HepG2 (cell line): ENCODE measurements around the gene ZNF865. TPM values are rescaled to one million over a fixed set of nuclear protein-coding genes. Genes with fewer than 3 reads are reported as not detected.

Source experiments
- AFF4 ChIP-seq: sonication (generic); formaldehyde crosslinking; IDR thresholded peaks from 2 replicates; pipeline ENCODE4 v1.4.0; 2020; ENCODE audit warnings: missing genetic modification reagents
- ATAD3A ChIP-seq: sonication (generic); formaldehyde crosslinking; IDR thresholded peaks from 2 replicates; pipeline ENCODE4 v1.4.0; 2020; ENCODE audit warnings: missing genetic modification reagents
- GZF1 ChIP-seq: sonication (generic); formaldehyde crosslinking; IDR thresholded peaks from 2 replicates; pipeline ENCODE4 v1.5.1; 2020; ENCODE audit warnings: mild to moderate bottlenecking, missing genetic modification reagents
- HOXA9 ChIP-seq: sonication (generic); formaldehyde crosslinking; IDR thresholded peaks from 2 replicates; pipeline ENCODE4 v1.8.1; 2022; ENCODE audit warnings: missing genetic modification reagents, mild to moderate bottlenecking, moderate library complexity, borderline replicate concordance
- IRF2 ChIP-seq: IDR thresholded peaks from 2 replicates; pipeline ENCODE4 v1.6.1; 2018; ENCODE audit warnings: missing genetic modification reagents, missing compliant biosample characterization
- MED1 ChIP-seq: sonication (generic); formaldehyde crosslinking; IDR thresholded peaks from 2 replicates; pipeline ENCODE4 v1.4.0; 2020; ENCODE audit warnings: missing genetic modification reagents
- MEIS2 ChIP-seq: sonication (generic); formaldehyde crosslinking; IDR thresholded peaks from 2 replicates; pipeline ENCODE4 v1.9.0; 2021; ENCODE audit warnings: mild to moderate bottlenecking, missing genetic modification reagents
- NFYC ChIP-seq: IDR thresholded peaks from 2 replicates; pipeline ENCODE4 v1.6.1; 2016; ENCODE audit warnings: missing genetic modification reagents, missing compliant biosample characterization
- NKX3-1 ChIP-seq: sonication (generic); formaldehyde crosslinking; IDR thresholded peaks from 2 replicates; pipeline ENCODE4 v1.5.0; 2020; ENCODE audit warnings: missing genetic modification reagents
- SOX13 ChIP-seq, 3 experiments: fragments of 450-650 bp in 1 of 3; sonication (generic) in 1 of 3; formaldehyde crosslinking in 1 of 3; IDR thresholded peaks in 2 of 3; conservative IDR thresholded peaks in 1 of 3; 2 replicates each; pipeline versions ENCODE4 v1.5.0 to v1.6.1; 2016 to 2020; ENCODE audit warnings: antibody characterized with exemption in 1 of 3, mild to moderate bottlenecking in 1 of 3, missing compliant biosample characterization in 1 of 3, missing genetic modification reagents in 1 of 3, moderate library complexity in 1 of 3
- SPEN ChIP-seq: sonication (generic); formaldehyde crosslinking; IDR thresholded peaks from 2 replicates; pipeline ENCODE4 v1.5.1; 2020; ENCODE audit warnings: low read depth, mild to moderate bottlenecking, missing genetic modification reagents
- STAT5B ChIP-seq: sonication (generic); formaldehyde crosslinking; IDR thresholded peaks from 2 replicates; pipeline ENCODE4 v1.4.0; 2020; ENCODE audit warnings: missing genetic modification reagents
- TAF1 ChIP-seq: sonication (generic); formaldehyde crosslinking; IDR thresholded peaks from 2 replicates; pipeline ENCODE4 v1.4.0; 2020; ENCODE audit warnings: missing genetic modification reagents
- TRIM24 ChIP-seq: sonication (generic); formaldehyde crosslinking; IDR thresholded peaks from 2 replicates; pipeline ENCODE4 v1.8.0; 2022; ENCODE audit warnings: mild to moderate bottlenecking, missing genetic modification reagents
- ZBTB44 ChIP-seq: sonication (generic); formaldehyde crosslinking; IDR thresholded peaks from 2 replicates; pipeline ENCODE4 v1.4.0; 2020; ENCODE audit warnings: missing genetic modification reagents
- ZNF546 ChIP-seq: sonication (generic); formaldehyde crosslinking; conservative IDR thresholded peaks from 2 replicates; pipeline ENCODE4 v1.8.1; 2023; ENCODE audit warnings: mild to moderate bottlenecking, missing genetic modification reagents
- ZNF589 ChIP-seq: sonication (generic); formaldehyde crosslinking; conservative IDR thresholded peaks from 2 replicates; pipeline ENCODE4 v1.8.0; 2022; ENCODE audit warnings: mild to moderate bottlenecking, moderate library complexity, missing genetic modification reagents
- ZNF597 ChIP-seq: sonication (generic); formaldehyde crosslinking; IDR thresholded peaks from 2 replicates; pipeline ENCODE4 v1.5.0; 2020; ENCODE audit warnings: missing genetic modification reagents
- ZNF781 ChIP-seq: sonication (generic); formaldehyde crosslinking; IDR thresholded peaks from 2 replicates; pipeline ENCODE4 v1.5.1; 2020; ENCODE audit warnings: borderline replicate concordance, mild to moderate bottlenecking, missing genetic modification reagents; ENCODE audit errors: not compliant biosample characterization
- ZNF879 ChIP-seq: sonication (generic); formaldehyde crosslinking; IDR thresholded peaks from 2 replicates; pipeline ENCODE4 v1.8.1; 2023; ENCODE audit warnings: missing genetic modification reagents
- polyA plus RNA-seq, 8 experiments: library from polyadenylated mRNA; depleted of rRNA in 3 of 8; stranded (reverse) in 7 of 8; unstranded in 1 of 8; fragments of >200 nt; fragmentation: Illumina TruSeq in 4 of 8; extraction: Trizol in 4 of 8; gene quantifications; 2 replicates each; pipeline versions ENCODE4 v1.2.1 to v1.2.3, GENCODE V29; 2011 to 2016; ENCODE audit warnings: low read depth in 4 of 8, missing spikeins in 1 of 8, mixed read lengths in 1 of 8; ENCODE audit not compliant: insufficient read depth in 1 of 8
- total RNA-seq, 5 experiments: library from RNA; depleted of rRNA; stranded (reverse); fragments of >200 nt; fragmentation: Illumina TruSeq; extraction: Trizol; gene quantifications; 2 replicates each; pipeline ENCODE4 v1.2.3, GENCODE V29; 2016; ENCODE audit warnings: low read depth in 1 of 5
- TF ChIP-seq, protein P1 (sequence below): sonication (generic); formaldehyde crosslinking; conservative IDR thresholded peaks from 2 replicates; pipeline ENCODE4 v1.8.0; 2022; ENCODE audit warnings: missing genetic modification reagents

Gene ZNF865
- total and polyA plus RNA-seq, 2 of the 13 experiments (the other 11 are each of a cell fraction or from before 2014, with no cell fraction given), result 0.93 to 1.0 TPM

GRCh38 chr19:55643003-55643886, 37.8 kb downstream of the ZNF865 start, which contains the start of gene ZNF581 (continued):
- TF ChIP-seq, protein P1, sequence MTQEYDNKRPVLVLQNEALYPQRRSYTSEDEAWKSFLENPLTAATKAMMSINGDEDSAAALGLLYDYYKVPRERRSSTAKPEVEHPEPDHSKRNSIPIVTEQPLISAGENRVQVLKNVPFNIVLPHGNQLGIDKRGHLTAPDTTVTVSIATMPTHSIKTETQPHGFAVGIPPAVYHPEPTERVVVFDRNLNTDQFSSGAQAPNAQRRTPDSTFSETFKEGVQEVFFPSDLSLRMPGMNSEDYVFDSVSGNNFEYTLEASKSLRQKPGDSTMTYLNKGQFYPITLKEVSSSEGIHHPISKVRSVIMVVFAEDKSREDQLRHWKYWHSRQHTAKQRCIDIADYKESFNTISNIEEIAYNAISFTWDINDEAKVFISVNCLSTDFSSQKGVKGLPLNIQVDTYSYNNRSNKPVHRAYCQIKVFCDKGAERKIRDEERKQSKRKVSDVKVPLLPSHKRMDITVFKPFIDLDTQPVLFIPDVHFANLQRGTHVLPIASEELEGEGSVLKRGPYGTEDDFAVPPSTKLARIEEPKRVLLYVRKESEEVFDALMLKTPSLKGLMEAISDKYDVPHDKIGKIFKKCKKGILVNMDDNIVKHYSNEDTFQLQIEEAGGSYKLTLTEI (CRISPR knock-in tag), result no peak
- TF ChIP-seq SOX13 (IDR thresholded peaks at IDR 0.05) (no peak), SOX13 (CRISPR knock-in tag; conservative IDR thresholded peaks at IDR 0.05 in 1 of 2, IDR thresholded peaks at IDR 0.05 in 1 of 2) (no peak; a peak in 1 of 4 replicates), TAF1 (CRISPR knock-in tag) (peak; percentile 80), TRIM24 (CRISPR knock-in tag) (no peak), SPEN (peak; percentile 74), NKX3-1 (0 out of 2 replicates have a peak, but pooled peaks have one; percentile 38), ATAD3A (CRISPR knock-in tag) (no peak), NFYC (no peak), AFF4 (no peak), STAT5B (CRISPR knock-in tag) (0 out of 2 replicates have a peak, but pooled peaks have one; percentile 19), IRF2 (peak; percentile 81), ZNF879 (CRISPR knock-in tag) (no peak), ZNF546 (CRISPR knock-in tag) (no peak), MED1 (CRISPR knock-in tag) (peak; percentile 64), ZBTB44 (CRISPR knock-in tag) (0 out of 2 replicates have a peak, but pooled peaks have one; percentile 25), GZF1 (CRISPR knock-in tag) (no peak), ZNF597 (CRISPR knock-in tag) (no peak), ZNF781 (CRISPR knock-in tag) (peak; percentile 85), HOXA9 (CRISPR knock-in tag) (no peak), ZNF589 (CRISPR knock-in tag) (no peak), MEIS2 (CRISPR knock-in tag) (peak; percentile 21; the same call in 1 of the 2 replicates)
